NAMALWA (cell line): ENCODE results near the gene TAF5.
"Not testable (repeated sequence)": the region's sequence is repeated elsewhere in the genome, so short reads cannot be mapped to it uniquely, and the experiment has no call there.

Experiments used
- DNase-seq: peaks from one replicate; pipeline ENCODE4 v3.0.0-alpha.2; 2015; ENCODE audit warnings: low spot score

The TAF5 gene

GRCh38 chr10:103413564-103413963, 45.8 kb downstream of the TAF5 start:
- no peak for DNase-seq

GRCh38 chr10:103415581-103415980, 47.8 kb downstream of the TAF5 start:
- no peak for DNase-seq

- peak; percentile 77 for DNase-seq
These were observed 48.8 kb downstream of the TAF5 start for GRCh38 chr10:103416436-103417147.

- not testable (repeated sequence) for DNase-seq
These were observed 49.3 kb downstream of the TAF5 start for GRCh38 chr10:103417148-103417469.

GRCh38 chr10:103417601-103418000, 49.8 kb downstream of the TAF5 start:
- no peak for DNase-seq

GRCh38 chr10:103419101-103419500, 51.3 kb downstream of the TAF5 start:
- no peak for DNase-seq

GRCh38 chr10:103423748-103424147, 56.0 kb downstream of the TAF5 start:
- no peak for DNase-seq

- DNase-seq: no peak
These were observed 60.1 kb downstream of the TAF5 start for GRCh38 chr10:103427866-103428265.

GRCh38 chr10:103428989-103429643, 61.3 kb downstream of the TAF5 start:
- no peak for DNase-seq

- DNase-seq: no peak
These were observed 61.9 kb downstream of the TAF5 start for GRCh38 chr10:103429647-103430046.

GRCh38 chr10:103431902-103432301, 64.1 kb downstream of the TAF5 start:
- DNase-seq: no peak

GRCh38 chr10:103433858-103434257, 66.1 kb downstream of the TAF5 start:
- DNase-seq: no peak
